ENCODE measurements around the gene HSPD1.

DNA sequence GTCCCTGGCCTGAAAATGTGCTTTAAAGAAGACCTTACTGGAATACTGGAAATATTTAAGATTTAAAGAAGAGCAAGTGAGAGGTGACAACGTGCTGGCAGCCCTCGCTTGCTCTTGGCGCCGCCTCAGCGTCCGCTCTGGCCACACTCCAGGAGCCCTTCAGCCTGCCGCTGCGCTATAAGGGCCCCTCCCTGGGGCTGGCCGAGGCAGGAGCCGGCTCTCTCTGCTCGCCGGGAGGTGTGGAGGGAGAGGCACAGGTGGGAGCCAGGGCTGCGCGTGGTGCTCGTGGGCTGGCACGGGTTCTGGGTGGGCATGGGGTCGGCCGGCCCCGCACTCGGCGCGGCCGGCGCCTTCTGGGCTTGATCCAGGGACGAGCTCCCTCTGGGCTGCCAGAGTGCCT, 49.2 kb downstream of the HSPD1 start:
- TF ChIP-seq POLR2A (IDR thresholded peaks at IDR 0.05; ENCODE audit: low read length) (no peak), GATA1 (IDR thresholded peaks at IDR 0.05; ENCODE audit: low read depth, low read length) (no peak)

Data from erythroblast (primary cell).